GM11168 (cell line): ENCODE measurements around the gene CUBN.

Experiments
- in situ Hi-C: fragments of 300-500 bp; cut with MboI; formaldehyde crosslinking; loops from one replicate; pipeline ENCODE4 v1.12.0; 2022; ENCODE audit warnings: low sequenced_read_pairs; ENCODE audit not compliant: unreplicated experiment

Gene CUBN

DNA sequence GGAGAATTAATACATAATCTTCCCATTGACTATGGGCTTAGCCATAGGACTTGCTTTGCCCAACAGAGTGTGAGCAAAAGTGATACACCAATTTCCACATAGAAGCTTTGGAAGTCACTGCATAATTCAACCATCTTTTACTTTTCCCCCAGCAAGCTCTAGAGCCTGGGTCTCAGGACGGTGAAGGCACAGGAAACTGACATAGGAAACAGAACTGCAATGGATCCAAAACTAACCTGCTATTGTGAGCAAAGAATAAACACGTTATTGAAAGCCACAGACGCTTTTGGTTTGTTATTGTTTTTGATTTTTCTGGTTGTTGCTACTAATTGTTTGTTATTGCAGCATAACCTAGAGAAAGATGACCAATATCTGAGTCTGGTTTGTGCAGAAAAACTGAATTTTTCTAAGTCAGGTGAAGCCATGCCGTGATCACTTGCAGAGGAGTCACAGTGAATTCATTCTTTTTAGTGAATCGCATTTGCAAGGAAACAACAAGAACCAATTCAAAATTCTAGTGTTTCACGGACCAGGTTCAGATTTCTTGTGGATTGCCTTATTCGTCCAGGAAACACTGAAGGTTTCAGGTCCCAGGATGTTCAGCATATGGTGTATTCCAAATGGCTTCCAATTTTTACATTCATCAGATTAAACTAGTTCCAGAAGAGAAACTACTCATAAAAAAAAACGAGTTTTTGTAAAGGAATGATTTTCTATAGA, 52.8 kb downstream of the CUBN start:
- in situ Hi-C loops = no loop called here

DNA sequence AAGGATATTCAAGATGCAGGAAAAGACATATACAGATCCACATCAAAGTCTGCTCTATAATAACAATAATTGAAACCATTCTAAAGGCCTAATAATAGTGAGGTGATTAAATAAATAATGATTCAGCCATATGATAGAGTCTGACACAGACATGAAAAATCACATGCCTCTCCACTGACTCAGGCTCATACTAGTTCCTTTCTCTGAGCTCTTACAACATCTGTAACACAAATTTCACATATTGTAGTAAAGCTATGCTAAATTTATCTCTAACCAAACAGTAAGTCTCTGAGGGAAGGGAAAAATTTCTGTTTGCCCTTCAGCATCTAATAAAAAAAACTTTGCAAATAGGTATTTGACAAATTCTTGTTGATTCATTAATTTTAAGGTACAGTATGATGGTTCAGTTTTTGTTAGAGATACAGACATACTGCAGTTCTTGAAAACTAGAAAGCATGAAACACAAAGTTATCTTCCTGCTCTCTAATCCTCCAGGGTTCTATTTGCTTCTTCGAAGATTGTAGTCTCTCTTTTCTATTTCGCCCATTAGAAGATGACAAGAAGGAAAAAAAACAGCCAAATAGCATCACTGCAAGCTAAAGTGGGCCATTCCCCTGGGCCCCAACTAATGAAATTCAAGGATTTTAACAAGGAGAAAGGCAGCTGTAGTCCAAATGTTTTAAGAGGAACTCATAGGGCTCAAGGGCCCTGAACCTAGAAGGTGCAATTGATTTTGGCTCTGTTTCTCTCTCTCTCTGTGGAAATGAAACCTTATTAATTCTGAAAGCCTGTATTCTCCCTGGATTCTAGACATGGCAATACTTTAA, 53.9 kb downstream of the CUBN start:
- in situ Hi-C loops = no loop called here

DNA sequence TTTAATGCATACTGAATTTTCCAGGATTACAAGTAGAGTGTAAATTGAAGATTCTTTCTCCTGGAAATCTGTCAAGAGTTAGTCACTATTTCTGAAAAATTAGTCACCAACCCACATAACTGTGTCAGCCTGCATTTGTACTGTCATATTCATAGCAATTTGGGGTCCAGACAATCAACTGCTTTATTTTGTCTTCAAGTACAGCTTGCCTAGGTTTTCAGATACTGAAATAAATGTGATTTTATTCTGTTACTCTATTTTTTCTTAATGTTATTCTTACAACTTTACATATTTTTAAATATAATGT, 55.1 kb downstream of the CUBN start:
- in situ Hi-C loops = no loop called here

DNA sequence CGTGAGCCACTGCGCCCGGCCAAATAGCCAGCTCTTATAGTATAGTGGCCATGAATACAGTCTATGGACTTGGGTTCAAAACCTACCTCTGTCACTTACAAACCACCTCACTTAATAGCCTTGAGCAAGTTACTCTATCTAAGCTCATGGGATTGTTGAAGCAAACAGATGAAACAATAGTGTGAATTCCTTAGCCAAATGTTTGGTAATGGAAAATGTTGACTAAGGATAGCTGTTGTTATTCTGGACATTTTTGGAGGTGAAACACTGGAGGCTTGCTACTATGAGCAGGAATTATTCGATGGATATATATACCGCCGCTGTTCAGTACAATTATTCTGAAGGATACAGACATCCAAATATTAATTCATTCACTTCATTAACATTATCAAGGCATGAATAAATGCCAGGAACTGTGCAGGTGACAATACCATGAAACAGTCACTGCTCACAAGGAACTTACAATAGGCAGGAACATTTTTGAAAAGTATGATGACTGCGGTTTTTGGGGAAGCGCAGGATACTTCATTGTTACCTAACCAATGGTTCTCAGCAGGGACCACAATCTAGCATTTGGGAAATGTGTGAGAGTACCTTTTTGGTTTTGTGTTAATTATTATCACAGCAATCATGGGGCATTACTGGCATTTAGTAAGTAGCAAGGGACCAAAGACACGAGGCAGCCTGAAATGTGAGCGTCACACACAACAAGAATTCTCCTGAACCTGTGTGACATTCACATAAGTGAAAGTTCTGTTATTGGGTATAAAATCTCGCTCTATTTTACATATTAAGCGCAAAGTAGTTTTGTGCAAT, 55.7 kb downstream of the CUBN start:
- in situ Hi-C loops = no loop called here

DNA sequence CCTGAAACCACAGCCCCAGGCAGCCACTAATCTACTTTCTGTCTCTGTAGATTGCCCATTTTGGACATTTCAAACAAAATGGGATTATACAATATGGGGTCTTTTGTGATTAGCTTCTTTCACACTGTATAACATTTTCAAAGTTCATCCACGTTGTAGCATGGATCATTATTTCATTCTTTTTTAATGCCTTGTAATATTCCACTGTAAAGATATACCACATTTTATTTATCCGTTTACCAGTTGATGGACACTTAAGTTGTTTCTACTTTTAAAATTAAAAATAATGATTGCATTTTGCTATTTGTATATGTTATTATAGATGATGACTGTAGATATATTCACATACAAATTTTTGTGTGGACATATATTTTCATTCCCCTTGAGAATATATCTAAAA, 60.7 kb downstream of the CUBN start:
- in situ Hi-C loops = no loop called here

DNA sequence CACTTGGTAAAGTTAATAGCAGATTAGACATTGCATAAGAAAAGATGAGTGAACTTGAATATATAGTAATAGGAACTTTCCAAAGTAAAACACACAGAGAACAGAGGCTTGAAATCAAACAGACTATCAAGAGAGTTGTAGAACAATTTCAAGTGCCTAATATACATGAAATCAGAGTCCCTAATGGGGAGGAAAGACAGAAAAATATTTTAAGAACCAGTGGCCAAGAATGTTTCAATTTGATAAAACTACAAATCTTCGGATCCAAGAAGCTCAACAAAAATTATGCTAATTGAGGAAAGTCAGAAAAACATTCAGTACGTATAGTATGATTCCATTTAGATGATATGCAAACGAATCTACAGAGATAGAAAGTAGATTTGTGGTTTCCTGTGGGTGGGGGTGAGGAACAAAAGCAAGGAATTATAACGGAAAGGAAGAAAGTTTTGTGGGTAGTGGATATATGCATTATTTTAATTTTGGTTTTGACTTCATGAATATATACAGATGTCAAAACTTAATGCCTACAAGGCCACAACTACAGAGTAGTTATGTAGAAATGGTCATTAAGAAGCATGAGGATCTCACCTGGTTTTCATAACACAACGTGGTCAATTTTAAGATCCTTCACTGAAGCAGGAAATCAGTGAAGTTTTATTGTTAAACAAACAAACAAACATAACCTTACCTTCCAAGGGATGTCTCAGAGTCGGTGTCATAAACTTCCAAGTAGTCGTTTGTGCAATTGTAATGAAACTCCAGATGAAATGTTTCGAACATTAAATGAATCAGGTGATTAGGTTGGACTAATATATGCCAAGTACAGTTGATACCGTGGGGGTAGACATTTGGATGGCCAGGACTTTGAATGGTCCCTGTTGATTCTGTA, 62.0 kb downstream of the CUBN start:
- in situ Hi-C loops = no loop called here

DNA sequence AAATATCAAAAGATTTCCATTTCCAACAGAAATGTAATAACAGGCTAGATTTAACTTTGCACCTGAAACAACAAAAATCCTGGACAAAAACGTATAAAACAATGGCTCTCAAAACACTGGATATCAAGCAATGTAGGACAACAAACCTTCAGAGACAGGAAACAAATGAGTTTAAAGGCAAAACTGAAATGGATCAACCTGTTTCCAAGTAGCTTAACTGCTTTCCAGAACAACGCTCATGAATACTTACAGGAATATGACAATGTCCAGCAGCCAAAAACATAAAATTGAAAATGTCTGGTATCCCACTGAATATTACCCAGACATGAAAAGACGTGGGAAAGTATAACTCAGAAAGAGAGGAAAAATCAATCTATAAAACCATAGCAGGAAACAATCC, 62.8 kb downstream of the CUBN start:
- in situ Hi-C loops = no loop called here

DNA sequence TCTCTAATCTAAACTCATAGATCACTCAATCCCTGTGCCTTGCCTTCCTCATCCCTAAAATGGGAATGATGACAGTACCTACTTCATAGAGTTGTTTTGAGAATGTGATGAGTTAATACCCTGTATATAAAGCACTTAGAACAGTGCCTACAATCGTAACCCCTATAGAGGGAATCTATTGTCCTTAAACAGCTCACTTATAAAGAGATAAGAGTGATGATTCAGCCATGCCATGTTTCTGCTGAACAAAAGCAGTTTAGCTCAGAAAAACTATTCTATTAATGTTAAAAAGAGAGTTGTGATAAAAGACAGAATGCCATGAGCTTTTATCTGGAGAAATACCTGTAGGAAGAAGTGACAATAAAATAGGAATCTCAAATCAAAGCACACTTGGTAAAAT, 63.6 kb downstream of the CUBN start:
- in situ Hi-C loops = no loop called here

DNA sequence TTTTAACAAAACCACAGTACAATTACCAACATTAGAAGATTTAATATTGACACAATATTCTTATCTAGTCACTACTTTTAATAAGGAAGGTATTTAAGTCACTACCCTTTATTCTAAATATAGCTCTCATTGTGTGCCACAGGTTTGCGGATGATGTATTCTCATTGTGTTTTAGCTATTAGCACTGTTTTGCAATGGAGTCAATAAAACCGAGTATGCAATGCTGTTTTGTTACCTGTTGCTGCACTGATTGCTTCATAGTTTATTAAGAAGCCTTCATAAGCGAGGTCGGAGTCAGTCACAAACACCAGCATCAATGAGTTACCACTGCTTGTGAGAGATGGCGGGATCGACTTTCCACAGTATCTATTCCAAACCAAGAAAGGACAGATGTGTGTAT, 64.3 kb downstream of the CUBN start:
- in situ Hi-C loops = no loop called here

DNA sequence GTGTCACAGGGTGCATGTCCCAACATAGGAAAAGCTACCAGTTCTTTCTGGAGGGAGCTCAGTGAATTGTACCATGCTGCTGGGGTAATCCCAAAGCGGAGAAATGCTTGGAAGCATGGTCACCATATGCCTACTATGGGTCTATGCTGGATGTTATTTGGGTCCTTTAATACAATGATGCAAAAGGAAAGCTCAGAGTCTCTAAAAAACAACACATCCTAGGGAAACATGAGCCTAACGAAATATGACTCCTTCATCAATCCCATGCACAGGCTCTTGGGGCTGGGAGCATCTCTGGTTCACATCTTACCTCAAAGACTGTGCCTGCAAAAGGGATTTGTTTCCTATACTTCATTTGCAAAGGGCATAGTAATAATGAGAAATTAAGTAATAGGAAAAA, 65.2 kb downstream of the CUBN start:
- in situ Hi-C loops = no loop called here

DNA sequence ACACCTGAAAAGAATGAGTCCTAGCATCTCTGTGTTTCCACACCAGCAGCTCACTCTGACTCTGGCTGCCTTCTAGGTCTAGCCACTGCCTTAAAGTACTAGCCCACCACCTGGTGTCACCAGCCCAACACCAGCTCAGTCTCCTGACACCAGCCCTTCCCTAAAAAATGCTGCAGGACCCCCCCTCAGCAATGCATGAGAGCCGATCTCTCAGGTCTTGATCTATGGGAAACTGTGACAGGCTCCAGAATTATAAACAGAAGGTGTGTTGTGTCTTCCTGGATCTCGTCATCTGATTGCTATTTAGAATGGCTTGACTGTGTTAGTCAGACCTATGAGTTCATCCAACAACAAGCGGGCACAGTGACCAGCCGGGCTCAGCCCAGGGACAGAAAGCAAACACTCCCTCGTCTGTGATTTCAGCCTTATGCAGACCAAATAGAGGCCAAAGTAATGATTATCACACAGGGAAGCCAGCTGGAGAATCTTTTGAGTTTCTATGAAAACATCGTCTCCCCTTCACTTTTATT, 66.6 kb downstream of the CUBN start:
- in situ Hi-C loops = no loop called here

DNA sequence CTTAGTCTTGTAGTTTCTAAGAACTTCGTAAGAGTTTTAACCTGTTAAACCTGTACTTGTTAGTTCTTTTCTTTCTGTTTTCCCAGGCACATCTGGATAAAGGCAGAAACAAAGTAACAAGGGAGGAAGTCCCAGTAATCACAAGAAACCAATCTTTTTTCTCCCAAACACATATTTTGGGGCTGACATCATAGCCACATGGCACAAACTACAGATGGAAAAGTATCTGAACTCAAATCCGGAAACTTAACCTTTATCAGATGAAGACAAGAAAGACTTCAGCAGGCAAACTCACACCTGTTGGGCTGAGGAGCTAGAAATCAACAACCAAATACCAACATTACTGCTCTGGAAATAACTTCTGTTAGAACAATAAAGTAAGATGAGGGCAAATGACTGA, 67.1 kb downstream of the CUBN start:
- in situ Hi-C loops = no loop called here

DNA sequence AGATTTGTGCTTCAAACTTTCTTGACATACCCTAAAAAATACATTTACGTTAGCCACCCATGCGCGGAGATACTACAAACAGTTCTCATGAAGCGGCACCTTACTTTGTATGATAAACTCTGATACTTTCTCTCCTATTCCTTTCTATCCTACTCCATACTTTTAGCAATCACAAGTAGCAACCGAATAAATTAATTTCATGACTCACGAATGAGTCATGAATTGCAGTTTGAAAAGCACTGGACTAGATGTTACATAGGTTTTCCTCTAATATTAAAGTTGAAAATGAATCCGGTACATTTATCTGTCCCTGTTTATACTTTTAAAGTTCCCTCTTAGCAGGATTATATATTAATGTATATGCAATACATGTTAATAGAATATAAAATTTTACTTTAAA, 67.6 kb downstream of the CUBN start:
- in situ Hi-C loops = no loop called here

DNA sequence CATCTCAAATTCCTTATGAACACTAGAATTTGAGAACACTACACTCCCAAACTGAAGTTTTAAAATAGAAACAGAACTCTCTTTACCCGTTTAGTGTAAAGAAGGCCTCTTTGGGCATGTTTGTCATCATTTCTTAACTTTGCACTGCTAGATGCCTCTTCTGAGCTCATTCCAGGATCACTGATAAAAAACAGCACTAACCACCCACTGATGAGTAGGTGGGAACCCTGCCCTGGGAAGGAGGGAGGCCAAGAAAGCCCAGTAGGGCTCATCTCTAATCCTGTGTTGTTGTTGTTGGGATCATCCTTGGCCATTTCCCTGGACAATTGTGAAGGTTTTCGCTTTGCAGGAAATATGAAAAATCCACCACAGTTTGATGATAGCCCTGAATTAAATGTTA, 68.2 kb downstream of the CUBN start:
- in situ Hi-C loops = no loop called here

DNA sequence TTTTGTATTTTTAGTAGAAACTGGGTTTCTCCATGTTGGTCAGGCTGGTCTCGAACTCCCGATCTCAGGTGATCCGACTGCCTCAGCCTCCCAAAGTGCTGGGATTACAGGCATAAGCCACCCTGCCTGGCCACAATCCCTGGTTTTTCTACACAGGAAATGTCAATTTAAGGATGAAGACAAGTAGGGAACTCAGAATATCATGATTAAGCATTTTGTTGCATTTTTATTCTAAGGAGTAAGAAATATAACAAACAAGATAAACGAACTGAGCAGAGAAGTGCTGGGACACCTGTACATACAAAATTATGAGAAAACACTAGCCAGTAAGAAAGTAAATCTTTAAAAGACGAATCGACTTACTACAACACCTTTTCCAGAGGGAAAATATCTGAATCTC, 69.3 kb downstream of the CUBN start:
- in situ Hi-C loops = no loop called here

DNA sequence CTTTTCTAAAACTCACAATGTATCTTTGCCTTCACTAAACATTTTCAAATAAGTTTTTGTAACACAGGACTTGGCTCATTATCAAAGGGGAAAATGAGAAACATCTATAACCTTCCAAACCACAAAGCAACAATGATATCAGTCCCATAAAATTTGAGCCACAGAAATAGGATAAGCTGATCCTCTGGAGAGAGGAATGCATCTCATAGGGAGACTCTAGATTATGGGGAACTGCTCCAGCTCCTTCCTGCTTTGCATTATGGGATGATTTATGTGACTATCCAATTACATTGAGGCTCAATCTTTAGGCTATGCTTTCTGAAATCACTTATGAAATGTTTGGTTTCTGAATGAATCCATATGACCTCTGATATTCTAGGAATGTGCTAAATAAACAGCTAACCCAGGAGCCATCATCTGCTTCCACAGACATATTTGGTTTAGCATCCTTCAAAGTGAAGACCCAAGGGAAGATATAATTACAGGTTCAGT, 70.4 kb downstream of the CUBN start:
- in situ Hi-C loops = no loop called here

DNA sequence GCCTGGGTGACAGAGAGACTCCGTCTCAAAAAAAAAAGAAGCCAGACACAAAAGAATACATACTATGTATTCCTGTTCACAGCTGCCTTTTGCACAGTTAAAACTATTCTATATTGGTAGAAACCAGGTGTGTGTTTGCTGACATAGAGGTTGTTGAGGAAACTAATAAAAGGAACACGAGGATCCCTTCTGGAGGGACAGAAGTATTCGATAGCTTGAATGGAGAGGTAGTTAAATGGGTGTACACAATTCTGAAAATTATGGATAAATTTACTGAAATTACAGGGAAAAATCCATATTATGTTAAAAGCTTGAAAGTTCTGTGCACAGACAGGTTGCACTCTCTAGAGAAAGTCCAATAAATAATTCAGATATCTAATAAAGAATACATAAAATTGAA, 71.5 kb downstream of the CUBN start:
- in situ Hi-C loops = no loop called here

DNA sequence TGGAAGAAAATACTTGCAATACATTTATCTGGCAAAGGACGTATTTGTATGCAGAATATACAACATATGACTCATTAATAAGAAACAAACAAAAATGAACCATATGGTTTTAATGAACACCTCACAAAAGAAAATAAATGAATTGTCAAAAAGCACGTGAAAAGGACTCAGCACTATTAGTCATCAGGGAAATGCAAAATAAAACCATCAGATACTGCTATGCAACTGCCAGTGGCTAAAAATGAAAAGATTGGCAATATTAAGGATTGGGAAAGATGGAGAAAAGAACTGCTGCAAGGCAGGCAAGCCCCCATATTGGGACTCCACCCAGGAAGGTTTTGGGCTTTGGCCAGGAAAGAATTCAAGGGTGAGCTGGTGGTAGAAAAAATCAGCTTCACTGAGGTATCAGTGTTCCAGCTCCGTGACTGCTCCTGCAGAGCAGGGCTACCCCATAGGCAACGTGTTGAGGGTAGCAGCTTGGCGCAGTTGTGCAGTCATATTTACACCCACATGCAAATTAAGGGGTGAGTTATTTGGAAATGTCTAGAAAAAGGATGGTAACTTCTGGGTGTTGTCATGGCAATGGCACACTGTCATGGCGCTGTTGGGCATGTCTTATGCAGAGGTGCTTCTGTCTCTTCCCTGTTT, 72.7 kb downstream of the CUBN start:
- in situ Hi-C loops = no loop called here

DNA sequence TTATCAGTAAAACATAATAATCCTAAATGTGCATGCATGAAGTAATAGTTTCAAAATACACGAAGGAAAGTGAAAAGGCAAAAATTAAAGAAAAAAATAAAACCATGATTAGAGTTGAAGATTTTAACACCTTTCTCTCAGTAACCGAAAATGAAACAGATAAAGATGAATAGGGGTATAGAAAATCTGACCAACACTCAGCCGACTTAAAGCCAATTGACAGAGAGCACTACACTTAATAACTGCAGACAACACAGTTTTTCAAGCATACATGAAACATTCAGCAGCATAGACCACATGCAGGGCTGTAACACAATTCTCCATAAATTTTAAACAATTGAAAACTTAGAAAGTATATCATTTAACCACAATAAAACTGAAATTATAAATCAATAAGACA, 76.1 kb downstream of the CUBN start:
- in situ Hi-C loops = no loop called here
